ENCODE measurements around the gene AUNIP. TPM values are rescaled to one million over a fixed set of nuclear protein-coding genes. Genes with fewer than 3 reads are reported as not detected.

AUNIP gene
- polyA plus RNA-seq, 1 of the 3 experiments (the other 2 are of a cell fraction): 1.9 TPM

DNA sequence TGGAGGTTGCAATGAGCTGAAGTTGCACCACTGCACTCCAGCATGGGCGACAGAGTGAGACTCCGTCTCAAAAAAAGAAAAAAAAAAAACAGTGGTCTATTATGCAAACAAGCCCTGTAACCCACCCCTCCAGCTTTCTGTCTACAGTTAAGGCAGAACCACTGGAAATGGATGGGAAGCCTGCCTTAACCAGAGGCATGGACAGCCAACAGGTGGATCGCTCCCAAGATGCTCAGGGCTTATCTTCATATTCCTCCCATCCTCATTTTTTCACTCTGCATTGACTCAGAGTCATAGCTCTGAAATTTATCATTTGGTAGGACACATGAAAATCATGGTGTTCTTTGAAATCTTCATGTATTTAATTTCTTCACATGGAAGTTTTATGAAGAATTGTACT, 30.8 kb downstream of the AUNIP start (continued):
- TF ChIP-seq, protein P1, sequence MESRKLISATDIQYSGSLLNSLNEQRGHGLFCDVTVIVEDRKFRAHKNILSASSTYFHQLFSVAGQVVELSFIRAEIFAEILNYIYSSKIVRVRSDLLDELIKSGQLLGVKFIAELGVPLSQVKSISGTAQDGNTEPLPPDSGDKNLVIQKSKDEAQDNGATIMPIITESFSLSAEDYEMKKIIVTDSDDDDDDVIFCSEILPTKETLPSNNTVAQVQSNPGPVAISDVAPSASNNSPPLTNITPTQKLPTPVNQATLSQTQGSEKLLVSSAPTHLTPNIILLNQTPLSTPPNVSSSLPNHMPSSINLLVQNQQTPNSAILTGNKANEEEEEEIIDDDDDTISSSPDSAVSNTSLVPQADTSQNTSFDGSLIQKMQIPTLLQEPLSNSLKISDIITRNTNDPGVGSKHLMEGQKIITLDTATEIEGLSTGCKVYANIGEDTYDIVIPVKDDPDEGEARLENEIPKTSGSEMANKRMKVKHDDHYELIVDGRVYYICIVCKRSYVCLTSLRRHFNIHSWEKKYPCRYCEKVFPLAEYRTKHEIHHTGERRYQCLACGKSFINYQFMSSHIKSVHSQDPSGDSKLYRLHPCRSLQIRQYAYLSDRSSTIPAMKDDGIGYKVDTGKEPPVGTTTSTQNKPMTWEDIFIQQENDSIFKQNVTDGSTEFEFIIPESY (IDR thresholded peaks at IDR 0.05; ENCODE audit: borderline replicate concordance, low read depth): no peak
- no peak for TF ChIP-seq TEAD4 (IDR thresholded peaks at IDR 0.05; ENCODE audit: borderline replicate concordance, insufficient read depth)

DNA sequence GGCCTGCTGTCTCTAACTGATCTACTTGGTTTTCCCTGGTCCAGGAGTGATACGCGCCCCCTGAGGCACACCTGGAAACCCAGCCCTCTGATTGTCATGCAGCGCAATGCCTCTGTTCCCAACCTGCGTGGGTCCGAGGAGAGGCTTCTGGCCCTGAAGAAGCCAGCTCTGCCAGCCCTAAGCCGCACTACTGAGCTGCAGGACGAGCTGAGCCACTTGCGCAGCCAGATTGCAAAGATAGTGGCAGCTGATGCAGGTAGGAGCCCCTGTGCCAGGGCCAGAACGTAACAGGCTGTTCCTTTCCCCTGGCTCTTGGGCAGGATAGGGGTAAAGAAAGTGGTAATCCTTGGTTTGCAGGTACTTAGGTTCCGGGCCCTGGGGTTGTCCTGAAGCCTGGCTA, 32.7 kb downstream of the AUNIP start:
- peaks cover 0 to 3% of the 10 kb centered on the region in 2 experiments; a peak in 1 of 4 replicates for H3K4me1 ChIP-seq (ENCODE audit: control insufficient read depth in 1 of 2, insufficient read depth in 2 of 2, low read depth in 1 of 2, low read length in 1 of 2)
- CTCF ChIA-PET: interaction anchor here (1.0 to 1.3 kb wide), 3 partner anchors 9 to 306 kb away, joined by 3 to 5 read pairs (median 4); no protein-coding TSS in a partner anchor

DNA sequence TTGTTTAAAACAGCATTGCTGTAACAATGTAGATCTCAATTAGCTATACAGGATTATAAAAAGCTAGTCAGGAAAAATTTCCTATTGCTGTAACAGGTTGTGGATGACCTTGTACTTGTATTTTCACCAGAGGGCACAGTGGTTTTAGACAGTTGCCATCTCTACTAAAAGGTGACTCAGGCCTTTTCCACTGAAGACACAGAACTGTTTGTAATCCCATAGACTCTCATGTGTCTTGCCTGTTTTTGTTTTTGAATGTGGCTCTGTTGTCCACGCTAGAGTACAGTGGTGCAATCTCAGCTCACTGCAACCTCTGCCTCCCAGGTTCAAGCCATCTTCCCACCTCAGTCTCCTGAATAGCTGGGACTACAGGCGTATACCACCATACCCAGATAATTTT, 33.7 kb downstream of the AUNIP start:
- Histone ChIP-seq H3F3A (replicated peaks; ENCODE audit: insufficient read depth) (no peaks in the 10 kb centered on the region), H3K27ac (ENCODE audit: low read depth in 2 of 2, low read length in 1 of 2) (no peak overlapping the region), H3K36me3 (replicated peaks in 1 of 2; ENCODE audit: control insufficient read depth in 1 of 2, insufficient read depth in 2 of 2, low read length in 1 of 2) (peaks cover 37 to 49% of the 10 kb centered on the region in 2 experiments), H3K4me3 (ENCODE audit: low read depth in 2 of 2, low read length in 1 of 2) (no peak overlapping the region), H3K4me1 (ENCODE audit: control insufficient read depth in 1 of 2, insufficient read depth in 2 of 2, low read depth in 1 of 2, low read length in 1 of 2) (peaks cover 0 to 13% of the 10 kb centered on the region in 2 experiments; a peak in 1 of 4 replicates), H2AFZ (ENCODE audit: low read depth) (no peak overlapping the region), H3K9ac (no peak overlapping the region), H3K27me3 (ENCODE audit: insufficient read depth) (no peaks in the 10 kb centered on the region), H3K9me2 (no peaks in the 10 kb centered on the region), H3K9me3 (no peaks in the 10 kb centered on the region), H3K79me2 (ENCODE audit: insufficient read depth) (peaks cover 35% of the 10 kb centered on the region), H4K20me1 (ENCODE audit: insufficient read depth) (peaks cover 7% of the 10 kb centered on the region; the same call in 1 of the 2 replicates), H3K4me2 (no peak overlapping the region)
- ChIA-PET CTCF (no interaction called here), POLR2A (no interaction called here)
- TF ChIP-seq EZH2phosphoT487 (IDR thresholded peaks at IDR 0.05; ENCODE audit: borderline replicate concordance, low read depth): no peak
- TF ChIP-seq YY1 (IDR thresholded peaks at IDR 0.05; ENCODE audit: low read depth): no peak
- TF ChIP-seq TCF12 (IDR thresholded peaks at IDR 0.05): no peak
- TF ChIP-seq, protein P2, sequence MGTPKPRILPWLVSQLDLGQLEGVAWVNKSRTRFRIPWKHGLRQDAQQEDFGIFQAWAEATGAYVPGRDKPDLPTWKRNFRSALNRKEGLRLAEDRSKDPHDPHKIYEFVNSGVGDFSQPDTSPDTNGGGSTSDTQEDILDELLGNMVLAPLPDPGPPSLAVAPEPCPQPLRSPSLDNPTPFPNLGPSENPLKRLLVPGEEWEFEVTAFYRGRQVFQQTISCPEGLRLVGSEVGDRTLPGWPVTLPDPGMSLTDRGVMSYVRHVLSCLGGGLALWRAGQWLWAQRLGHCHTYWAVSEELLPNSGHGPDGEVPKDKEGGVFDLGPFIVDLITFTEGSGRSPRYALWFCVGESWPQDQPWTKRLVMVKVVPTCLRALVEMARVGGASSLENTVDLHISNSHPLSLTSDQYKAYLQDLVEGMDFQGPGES (IDR thresholded peaks at IDR 0.05; ENCODE audit: low read depth, low read length): no peak
- TF ChIP-seq NRF1 (IDR thresholded peaks at IDR 0.05; ENCODE audit: low read depth, low read length): no peak
- TF ChIP-seq FOSL2 (IDR thresholded peaks at IDR 0.05; ENCODE audit: borderline replicate concordance, low read depth): no peak
- TF ChIP-seq FOXM1 (IDR thresholded peaks at IDR 0.05; ENCODE audit: low read depth): no peak
- no peak for TF ChIP-seq POLR2AphosphoS5 (IDR thresholded peaks at IDR 0.05; ENCODE audit: low read depth, low read length)
- TF ChIP-seq, protein P3, sequence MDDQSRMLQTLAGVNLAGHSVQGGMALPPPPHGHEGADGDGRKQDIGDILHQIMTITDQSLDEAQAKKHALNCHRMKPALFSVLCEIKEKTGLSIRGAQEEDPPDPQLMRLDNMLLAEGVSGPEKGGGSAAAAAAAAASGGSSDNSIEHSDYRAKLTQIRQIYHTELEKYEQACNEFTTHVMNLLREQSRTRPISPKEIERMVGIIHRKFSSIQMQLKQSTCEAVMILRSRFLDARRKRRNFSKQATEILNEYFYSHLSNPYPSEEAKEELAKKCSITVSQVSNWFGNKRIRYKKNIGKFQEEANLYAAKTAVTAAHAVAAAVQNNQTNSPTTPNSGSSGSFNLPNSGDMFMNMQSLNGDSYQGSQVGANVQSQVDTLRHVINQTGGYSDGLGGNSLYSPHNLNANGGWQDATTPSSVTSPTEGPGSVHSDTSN (IDR thresholded peaks at IDR 0.05): no peak
- TF ChIP-seq, protein P4, sequence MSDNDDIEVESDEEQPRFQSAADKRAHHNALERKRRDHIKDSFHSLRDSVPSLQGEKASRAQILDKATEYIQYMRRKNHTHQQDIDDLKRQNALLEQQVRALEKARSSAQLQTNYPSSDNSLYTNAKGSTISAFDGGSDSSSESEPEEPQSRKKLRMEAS (IDR thresholded peaks at IDR 0.05; ENCODE audit: low read depth): no peak
- no peak for TF ChIP-seq TEAD4 (IDR thresholded peaks at IDR 0.05; ENCODE audit: borderline replicate concordance, insufficient read depth)
- no peak for TF ChIP-seq SMC3 (IDR thresholded peaks at IDR 0.05; ENCODE audit: low read depth, low read length)
- WGBS (ENCODE audit: low lambda C conversion rate): 88% methylated on average over 2 of the region's 2 CpGs
- DNase-seq: no peak

More for the DNA sequence above, 32.7 kb downstream of the AUNIP start:
- H3K9me2 ChIP-seq: no peaks in the 10 kb centered on the region
- peaks cover 26% of the 10 kb centered on the region for H3K79me2 ChIP-seq (ENCODE audit: insufficient read depth)
- H3K27me3 ChIP-seq (ENCODE audit: insufficient read depth): no peaks in the 10 kb centered on the region
- no peak overlapping the region for H3K4me3 ChIP-seq (ENCODE audit: low read depth in 2 of 2, low read length in 1 of 2)
- peaks cover 44 to 59% of the 10 kb centered on the region in 2 experiments for H3K36me3 ChIP-seq (replicated peaks in 1 of 2; ENCODE audit: control insufficient read depth in 1 of 2, insufficient read depth in 2 of 2, low read length in 1 of 2)
- H3K9ac ChIP-seq: no peak overlapping the region
- no peak overlapping the region for H2AFZ ChIP-seq (ENCODE audit: low read depth)
- H3F3A ChIP-seq (replicated peaks; ENCODE audit: insufficient read depth): no peaks in the 10 kb centered on the region
- POLR2A ChIA-PET: no interaction called here
- no peak for TF ChIP-seq RAD21 (IDR thresholded peaks at IDR 0.05; ENCODE audit: low read length)
- no peak for TF ChIP-seq EZH2phosphoT487 (IDR thresholded peaks at IDR 0.05; ENCODE audit: borderline replicate concordance, low read depth)
- no peak for TF ChIP-seq ELF1 (IDR thresholded peaks at IDR 0.05)
- no peak for TF ChIP-seq FOXM1 (IDR thresholded peaks at IDR 0.05; ENCODE audit: low read depth)
- TF ChIP-seq GABPA (IDR thresholded peaks at IDR 0.05; ENCODE audit: low read depth): no peak
- TF ChIP-seq RCOR1 (IDR thresholded peaks at IDR 0.05; ENCODE audit: low read length): no peak
- TF ChIP-seq GATA2 (CRISPR knock-in tag; IDR thresholded peaks at IDR 0.05): no peak
- TF ChIP-seq TAF1 (IDR thresholded peaks at IDR 0.05; ENCODE audit: borderline replicate concordance, low read depth, low read length): no peak
- DNase-seq: no peak
- no peaks in the 10 kb centered on the region for H3K9me3 ChIP-seq
- 95% methylated on average over 9 of the region's 10 CpGs for WGBS (ENCODE audit: low lambda C conversion rate)
- peaks cover 2% of the 10 kb centered on the region; the same call in 1 of the 2 replicates for H4K20me1 ChIP-seq (ENCODE audit: insufficient read depth)
- H3K4me2 ChIP-seq: no peak overlapping the region
- H3K27ac ChIP-seq (ENCODE audit: low read depth in 2 of 2, low read length in 1 of 2): no peak overlapping the region
